DND-41 (cell line): Measurements from ENCODE around the gene SPATC1L.

ENCODE experiments used
- ATAC-seq: fragments of 200-7000 bp; cut with Tn5 transposase; 3 replicates; pipeline ENCODE4 v1.9.1; 2021; ENCODE audit warnings: low read depth; ENCODE audit not compliant: insufficient read depth
- DNase-seq: peaks from one replicate; pipeline ENCODE4 v3.0.0-alpha.2; 2020
- H2AFZ ChIP-seq: 2 replicates; pipeline ENCODE4 v1.6.0; 2012; ENCODE audit warnings: low read depth, low read length
- H3K27ac ChIP-seq: 2 replicates; pipeline ENCODE4 v1.5.1; 2012; ENCODE audit warnings: low read length, inconsistent platforms
- H3K27me3 ChIP-seq: fragments of 200-600 bp; sonication (generic); 2 replicates; pipeline ENCODE4 v1.6.0; 2012; ENCODE audit warnings: low read length, mild to moderate bottlenecking, inconsistent platforms; ENCODE audit not compliant: insufficient read depth, poor library complexity
- H3K36me3 ChIP-seq: 2 replicates; pipeline ENCODE4 v1.5.1; 2012; ENCODE audit warnings: low read length, inconsistent platforms; ENCODE audit not compliant: insufficient read depth
- H3K4me1 ChIP-seq: 2 replicates; pipeline ENCODE4 v1.5.1; 2012; ENCODE audit warnings: mild to moderate bottlenecking, low read length; ENCODE audit not compliant: insufficient read depth
- H3K4me2 ChIP-seq: 2 replicates; pipeline ENCODE4 v1.6.0; 2012; ENCODE audit warnings: mild to moderate bottlenecking, moderate library complexity, low read length, inconsistent platforms; ENCODE audit not compliant: insufficient read depth
- H3K4me3 ChIP-seq, 2 experiments: fragments of 200-600 bp in 1 of 2; shearing (Covaris generic) in 1 of 2; 2 replicates each; pipeline ENCODE4 v1.5.1; 2012 to 2016; ENCODE audit warnings: inconsistent platforms in 2 of 2, low read length in 2 of 2, mild to moderate bottlenecking in 2 of 2, low read depth in 1 of 2, moderate library complexity in 1 of 2
- H3K79me2 ChIP-seq: 2 replicates; pipeline ENCODE4 v1.6.0; 2012; ENCODE audit warnings: low read length, inconsistent platforms; ENCODE audit not compliant: insufficient read depth
- H3K9ac ChIP-seq: 2 replicates; pipeline ENCODE4 v1.6.0; 2012; ENCODE audit warnings: low read depth, mild to moderate bottlenecking, inconsistent platforms, low read length, moderate library complexity
- H3K9me3 ChIP-seq: 2 replicates; pipeline ENCODE4 v1.5.1; 2012; ENCODE audit warnings: low read length, moderate library complexity, mild to moderate bottlenecking, inconsistent platforms; ENCODE audit not compliant: insufficient read depth, severe bottlenecking
- H4K20me1 ChIP-seq: 2 replicates; pipeline ENCODE4 v1.6.0; 2012; ENCODE audit warnings: low read length; ENCODE audit not compliant: insufficient read depth
- CTCF ChIP-seq: IDR thresholded peaks from 2 replicates; pipeline ENCODE4 v1.5.1; 2012; ENCODE audit warnings: borderline replicate concordance, low read length, moderate library complexity, mild to moderate bottlenecking; ENCODE audit not compliant: poor library complexity, severe bottlenecking; ENCODE audit errors: extremely low read depth
- EZH2 ChIP-seq: IDR thresholded peaks from 3 replicates; pipeline ENCODE4 v1.6.1; 2012; ENCODE audit warnings: borderline replicate concordance, low read depth, mild to moderate bottlenecking, moderate library complexity, low read length, inconsistent platforms; ENCODE audit not compliant: severe bottlenecking

The SPATC1L gene

DNA sequence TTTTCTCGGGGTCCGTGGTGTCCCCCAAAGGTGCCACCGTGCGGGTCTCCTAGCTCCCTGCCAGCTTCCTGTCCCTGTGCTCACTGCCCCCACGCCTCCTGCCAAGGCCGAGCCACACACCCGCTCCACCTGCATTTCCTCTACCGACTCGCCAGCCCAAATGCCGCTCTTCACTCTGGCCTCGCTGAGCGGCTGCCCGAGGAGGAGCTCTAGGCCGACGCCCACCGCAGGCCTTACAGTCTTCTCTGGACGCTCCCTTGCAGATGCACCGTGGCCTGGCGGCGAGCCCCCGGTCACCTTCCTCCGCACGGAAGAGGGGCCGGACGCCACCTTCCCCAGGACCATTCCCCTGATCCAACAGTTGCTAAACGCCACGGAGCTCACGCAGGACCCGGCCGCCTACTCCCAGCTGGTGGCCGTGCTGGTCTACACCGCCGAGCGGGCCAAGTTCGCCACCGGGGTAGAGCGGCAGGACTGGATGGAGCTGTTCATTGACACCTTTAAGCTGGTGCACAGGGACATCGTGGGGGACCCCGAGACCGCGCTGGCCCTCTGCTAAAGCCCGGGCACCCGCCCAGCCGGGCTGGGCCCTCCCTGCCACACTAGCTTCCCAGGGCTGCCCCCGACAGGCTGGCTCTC lies 55.2 kb downstream of the SPATC1L start:
- H3K9me3 ChIP-seq, result no peaks in the 10 kb centered on the region
- peaks cover 10% of the 10 kb centered on the region; the same call in 1 of the 2 replicates for H4K20me1 ChIP-seq
- H3K4me2 ChIP-seq, result no peak overlapping the region
- TF ChIP-seq EZH2 (no peak), CTCF (no peak)
- ATAC-seq (no peak), DNase-seq (no peak)
- H3K27ac ChIP-seq, result no peak overlapping the region
- no peaks in the 10 kb centered on the region for H3K4me1 ChIP-seq
- H3K9ac ChIP-seq, result no peak overlapping the region
- no peak overlapping the region for H2AFZ ChIP-seq
- H3K79me2 ChIP-seq, result no peaks in the 10 kb centered on the region
- H3K36me3 ChIP-seq, result no peaks in the 10 kb centered on the region
- H3K27me3 ChIP-seq, result no peaks in the 10 kb centered on the region
- H3K4me3 ChIP-seq, result no peak overlapping the region

DNA sequence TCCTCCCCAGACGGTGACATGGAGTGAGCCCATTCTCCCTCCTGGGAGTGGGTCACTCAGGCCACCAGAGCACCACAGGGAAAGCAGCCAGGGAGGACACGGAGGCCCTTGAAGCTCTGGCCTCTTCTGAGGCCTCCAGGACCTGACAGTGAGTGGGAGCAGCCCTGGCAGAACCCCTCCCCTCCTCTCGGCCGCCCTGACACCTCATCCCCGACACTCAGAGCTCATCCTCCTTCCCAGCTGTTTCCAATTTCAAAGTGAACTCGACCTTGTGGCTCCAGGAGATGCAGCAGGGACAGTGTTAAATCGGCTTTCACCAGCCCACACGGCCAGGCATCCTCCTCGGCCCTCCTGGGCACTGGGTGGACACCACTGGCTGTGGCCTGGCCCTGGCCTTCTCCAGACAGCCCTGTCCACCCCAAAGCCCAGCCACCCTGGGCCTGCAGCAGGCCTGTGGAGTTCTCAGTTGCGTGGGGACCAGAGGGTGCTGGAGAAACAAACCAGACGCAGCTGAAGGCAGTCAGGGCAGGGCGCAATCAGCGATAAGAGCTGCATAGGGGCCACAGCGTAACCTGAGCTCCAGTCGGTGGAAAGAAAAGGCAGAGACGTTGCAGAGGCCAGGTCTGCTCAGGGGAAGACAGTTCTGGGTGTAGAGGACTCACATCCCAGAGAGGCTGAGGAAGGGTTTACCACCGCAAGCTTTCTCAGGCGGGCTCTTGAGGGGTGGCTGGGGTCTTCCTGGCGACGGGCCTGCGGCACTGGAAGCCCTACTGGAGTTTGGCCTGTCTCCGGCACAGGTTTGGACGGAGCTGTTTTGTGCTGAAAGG lies 55.9 kb downstream of the SPATC1L start:
- H4K20me1 ChIP-seq, result peaks cover 10% of the 10 kb centered on the region; the same call in 1 of the 2 replicates

GRCh38 chr21:46127239-46128105 lies 56.8 kb downstream of the SPATC1L start:
- no peaks in the 10 kb centered on the region for H3K79me2 ChIP-seq
- no peaks in the 10 kb centered on the region for H3K4me1 ChIP-seq
- no peak overlapping the region for H3K27ac ChIP-seq
- ATAC-seq (no peak), DNase-seq (no peak)
- no peaks in the 10 kb centered on the region for H3K27me3 ChIP-seq
- TF ChIP-seq CTCF (no peak), EZH2 (no peak)
- peaks cover 10% of the 10 kb centered on the region; the same call in 1 of the 2 replicates for H4K20me1 ChIP-seq
- no peak overlapping the region for H3K4me2 ChIP-seq
- H3K36me3 ChIP-seq, result no peaks in the 10 kb centered on the region
- H3K4me3 ChIP-seq, result no peak overlapping the region
- H3K9ac ChIP-seq, result no peak overlapping the region
- no peak overlapping the region for H2AFZ ChIP-seq
- H3K9me3 ChIP-seq, result no peaks in the 10 kb centered on the region

More for the DNA sequence above, 55.9 kb downstream of the SPATC1L start:
- Histone ChIP-seq H3K4me2 (no peak overlapping the region), H3K36me3 (no peaks in the 10 kb centered on the region), H3K9me3 (no peaks in the 10 kb centered on the region), H3K4me3 (no peak overlapping the region), H2AFZ (no peak overlapping the region), H3K27ac (no peak overlapping the region), H3K27me3 (no peaks in the 10 kb centered on the region), H3K9ac (no peak overlapping the region), H3K79me2 (no peaks in the 10 kb centered on the region), H3K4me1 (no peaks in the 10 kb centered on the region)
- no peak for TF ChIP-seq CTCF
- TF ChIP-seq EZH2, result no peak
- ATAC-seq (no peak), DNase-seq (no peak)
